Measurements from ENCODE around the gene DAAM1.
A peak's percentile ranks its signal among the peaks of the same experiment; 100 is the strongest.

DAAM1 gene

DNA sequence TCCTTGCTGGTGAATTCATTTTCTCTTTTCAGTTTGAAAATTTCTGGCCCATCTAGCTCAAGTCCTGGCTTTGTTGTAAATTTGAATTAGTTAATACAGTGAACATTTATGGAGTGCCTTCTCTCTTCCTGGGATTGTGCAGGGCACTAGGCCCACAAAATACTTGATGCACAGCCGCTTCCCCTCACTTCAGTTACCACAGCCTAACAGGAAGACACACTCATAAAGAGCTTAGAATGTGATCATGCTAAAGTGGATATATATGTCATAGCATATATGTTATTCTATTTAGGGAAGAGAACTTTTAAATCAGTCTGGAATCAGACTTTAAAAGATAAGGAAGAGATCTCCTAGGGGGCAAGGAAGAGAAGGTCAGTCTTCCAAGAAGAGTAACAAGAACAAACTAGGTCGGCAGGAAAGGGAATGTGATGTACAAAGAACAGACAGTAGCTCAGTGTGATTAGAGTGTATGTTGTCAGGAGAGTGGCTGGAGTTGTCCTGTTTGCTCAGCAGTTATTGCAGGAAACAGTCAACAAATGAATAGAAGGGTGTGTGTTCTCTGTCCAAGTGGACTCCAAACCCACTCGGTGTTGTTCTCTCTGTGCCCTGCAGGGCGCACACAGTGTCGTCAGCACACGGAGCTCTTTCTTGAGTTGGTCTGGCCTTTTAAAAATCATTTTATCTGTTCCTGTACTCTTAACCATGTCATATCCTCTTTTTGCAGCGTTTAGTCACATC is 74.4 kb downstream of the DAAM1 start:
- no peak for DNase-seq

DNA sequence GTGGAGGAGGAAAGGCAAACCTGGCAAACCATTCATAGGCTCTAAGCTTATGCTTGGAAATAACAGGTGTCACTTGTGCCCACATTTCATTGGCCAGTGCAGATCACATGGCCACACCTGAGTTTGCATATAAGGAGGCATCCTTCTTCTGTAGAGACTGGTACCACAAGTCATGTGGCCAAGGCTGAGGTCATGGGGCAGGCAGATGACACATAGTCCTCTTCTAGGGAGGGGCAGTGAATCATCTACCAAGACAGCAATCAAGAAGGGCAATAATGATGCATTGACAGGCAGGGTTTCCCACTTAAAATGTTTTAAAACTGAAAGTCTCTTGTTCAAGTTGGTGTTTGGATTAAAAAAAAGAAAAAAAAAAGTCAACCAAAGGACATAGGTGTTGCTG is 77.3 kb downstream of the DAAM1 start:
- DNase-seq: peak; percentile 80

DNA sequence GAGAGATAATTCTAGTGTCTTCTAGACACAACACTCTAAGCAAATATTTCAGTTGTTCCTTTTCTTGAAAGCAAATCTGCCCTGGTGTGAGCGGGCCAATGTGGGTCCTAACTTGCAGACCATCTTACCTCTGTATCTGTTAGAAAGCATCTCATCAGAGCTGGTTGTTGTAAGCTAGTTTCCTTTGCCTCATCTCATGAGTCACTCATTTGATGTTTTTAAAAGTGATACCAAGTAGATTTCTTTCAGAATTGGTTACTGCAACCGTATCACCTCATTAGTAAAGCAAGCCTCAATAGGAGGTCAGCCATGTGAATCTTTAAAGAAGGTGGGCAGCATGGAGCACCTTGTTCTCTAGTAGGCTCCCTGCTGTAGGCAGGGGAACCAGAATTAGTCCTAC is 78.6 kb downstream of the DAAM1 start:
- DNase-seq: peak; percentile 15

GRCh38 chr14:59268011-59268410 is 79.5 kb downstream of the DAAM1 start:
- no peak for DNase-seq

GRCh38 chr14:59268858-59269257 is 80.4 kb downstream of the DAAM1 start:
- DNase-seq: no peak

GRCh38 chr14:59269466-59269865 is 81.0 kb downstream of the DAAM1 start:
- DNase-seq: no peak

DNA sequence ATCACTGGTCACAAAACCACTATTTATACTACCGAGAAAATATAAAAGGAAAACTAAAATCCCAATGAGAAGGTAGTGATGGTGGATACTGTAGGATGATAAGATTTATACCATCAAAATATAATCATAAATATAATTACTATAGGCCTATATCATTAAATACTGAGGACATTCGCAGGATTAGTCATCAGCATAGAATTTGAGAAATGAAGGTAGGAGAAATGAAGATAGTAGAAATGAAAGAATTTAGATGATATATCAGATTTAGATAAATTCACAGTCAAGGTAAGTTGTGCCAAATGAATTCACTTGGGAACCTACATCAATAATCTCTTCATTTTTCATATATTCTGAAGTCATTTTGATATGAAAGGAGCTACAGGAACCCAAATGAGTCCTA is 82.8 kb downstream of the DAAM1 start:
- DNase-seq: no peak

DNA sequence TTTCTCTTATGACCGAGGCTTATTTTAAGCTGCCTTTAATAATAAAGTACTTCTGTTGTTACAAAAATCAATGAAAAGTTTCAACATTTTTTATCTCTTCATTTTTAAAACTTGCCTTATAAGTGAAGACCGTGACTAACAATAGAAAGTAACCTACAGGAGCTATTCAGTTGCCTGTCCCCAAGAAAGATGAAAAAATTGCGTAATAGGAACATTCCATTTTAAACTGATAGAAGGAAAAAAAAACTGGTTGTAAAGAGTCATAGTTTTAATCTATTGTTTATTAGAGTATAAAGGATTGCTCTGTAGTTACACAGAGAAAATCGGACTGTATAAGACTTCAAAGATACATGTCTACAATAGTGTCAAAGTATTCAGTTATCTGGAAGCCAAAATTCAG is 83.3 kb downstream of the DAAM1 start:
- DNase-seq: no peak

DNA sequence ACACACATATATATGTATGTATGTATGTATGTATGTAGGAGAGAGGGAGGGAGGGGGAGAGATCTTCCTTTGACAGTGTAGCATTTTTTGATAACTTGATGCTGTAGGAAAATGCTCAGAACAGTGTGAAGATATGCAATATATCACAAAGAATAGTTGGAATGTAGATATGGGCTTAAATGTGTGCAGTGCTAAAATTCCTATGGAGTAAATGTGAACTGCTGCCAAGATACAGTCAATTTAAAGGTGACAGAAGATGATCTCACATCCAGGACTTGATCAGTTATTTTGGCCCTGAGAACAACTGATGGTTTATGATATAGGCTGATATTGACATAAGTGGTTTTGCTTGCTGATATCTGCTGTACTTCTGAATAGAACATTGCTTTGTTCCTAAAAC is 84.2 kb downstream of the DAAM1 start:
- DNase-seq: no peak

- DNase-seq: no peak
Measured at GRCh38 chr14:59273737-59274136, 85.3 kb downstream of the DAAM1 start.

DNA sequence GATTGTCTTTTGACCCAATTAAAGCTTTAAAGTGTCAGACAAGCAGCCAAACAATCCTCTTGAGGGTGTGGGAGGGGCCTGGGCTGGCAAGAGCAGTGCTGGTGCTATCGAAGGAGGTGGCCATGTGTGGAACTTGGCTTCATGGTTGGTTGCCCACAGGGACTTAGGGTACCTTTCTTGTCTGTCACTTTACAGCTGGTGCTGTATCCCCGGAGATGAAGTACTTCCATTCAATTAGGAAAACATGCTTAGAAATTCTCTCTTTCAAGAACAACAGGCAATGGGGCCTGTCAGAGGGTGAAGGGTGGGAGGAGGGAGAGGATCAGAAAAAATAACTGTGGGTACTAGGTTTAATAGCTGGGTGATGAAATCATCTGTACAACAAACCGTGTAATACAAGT is 86.5 kb downstream of the DAAM1 start:
- no peak for DNase-seq

- peak; percentile 93 for DNase-seq
Measured at GRCh38 chr14:59275668-59276067, 87.2 kb downstream of the DAAM1 start.

DNA sequence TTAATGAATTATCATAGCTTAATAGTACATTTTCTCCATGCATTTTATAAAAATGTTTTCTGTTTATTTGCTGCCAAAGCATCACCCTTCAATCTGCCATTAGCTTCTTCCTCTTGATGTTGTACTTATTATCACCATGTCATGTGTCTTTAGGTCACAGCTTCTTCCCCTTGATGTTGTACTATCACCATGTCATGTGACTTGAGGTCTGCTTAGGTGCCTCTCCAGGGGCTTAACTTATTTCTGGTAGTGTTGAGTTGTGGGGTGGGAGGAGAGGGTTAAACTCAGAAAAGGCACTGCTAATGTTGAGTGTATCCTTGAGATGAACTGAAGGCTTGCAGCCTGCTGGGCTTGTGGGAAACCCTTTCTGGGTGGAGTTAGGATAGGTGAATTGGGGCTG is 87.8 kb downstream of the DAAM1 start:
- no peak for DNase-seq

DNA sequence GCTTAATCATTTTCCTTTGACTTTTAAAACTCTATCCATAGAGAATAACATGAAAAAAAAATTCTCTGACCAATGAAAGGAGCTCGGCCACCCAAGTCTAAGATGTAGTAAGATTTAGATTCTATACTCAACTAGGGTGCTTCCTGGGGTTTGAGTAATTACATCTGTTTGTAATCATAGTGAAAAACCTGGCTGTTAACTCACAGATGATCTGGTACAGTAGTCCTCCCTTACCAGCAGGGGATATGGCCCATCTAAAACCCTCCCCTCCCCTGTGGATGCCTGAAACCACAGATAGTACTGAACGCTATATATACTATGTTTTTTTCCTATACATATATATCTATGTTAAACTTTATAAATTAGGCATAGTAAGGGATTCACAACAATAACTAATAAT is 89.2 kb downstream of the DAAM1 start:
- DNase-seq: no peak

DNA sequence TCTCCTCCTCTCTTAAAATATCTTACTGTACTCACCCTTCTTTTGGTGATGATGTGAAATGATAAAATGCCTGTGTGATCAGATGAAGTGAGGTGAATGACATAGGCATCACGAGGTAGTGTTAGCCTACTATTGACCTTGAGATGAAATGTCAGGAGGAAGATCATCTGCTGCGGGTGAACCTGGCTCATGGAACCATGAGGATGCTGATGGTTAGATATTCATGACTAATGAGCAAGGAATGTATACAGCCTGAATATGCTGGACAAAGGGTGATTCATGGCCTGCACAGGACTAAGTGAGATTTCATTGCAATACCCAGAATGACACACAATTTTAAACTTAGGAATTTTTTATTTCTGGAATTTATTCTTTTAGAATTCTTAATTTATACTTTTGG is 89.6 kb downstream of the DAAM1 start:
- no peak for DNase-seq

- DNase-seq: no peak
Measured at GRCh38 chr14:59280961-59281360, 92.5 kb downstream of the DAAM1 start.

DNA sequence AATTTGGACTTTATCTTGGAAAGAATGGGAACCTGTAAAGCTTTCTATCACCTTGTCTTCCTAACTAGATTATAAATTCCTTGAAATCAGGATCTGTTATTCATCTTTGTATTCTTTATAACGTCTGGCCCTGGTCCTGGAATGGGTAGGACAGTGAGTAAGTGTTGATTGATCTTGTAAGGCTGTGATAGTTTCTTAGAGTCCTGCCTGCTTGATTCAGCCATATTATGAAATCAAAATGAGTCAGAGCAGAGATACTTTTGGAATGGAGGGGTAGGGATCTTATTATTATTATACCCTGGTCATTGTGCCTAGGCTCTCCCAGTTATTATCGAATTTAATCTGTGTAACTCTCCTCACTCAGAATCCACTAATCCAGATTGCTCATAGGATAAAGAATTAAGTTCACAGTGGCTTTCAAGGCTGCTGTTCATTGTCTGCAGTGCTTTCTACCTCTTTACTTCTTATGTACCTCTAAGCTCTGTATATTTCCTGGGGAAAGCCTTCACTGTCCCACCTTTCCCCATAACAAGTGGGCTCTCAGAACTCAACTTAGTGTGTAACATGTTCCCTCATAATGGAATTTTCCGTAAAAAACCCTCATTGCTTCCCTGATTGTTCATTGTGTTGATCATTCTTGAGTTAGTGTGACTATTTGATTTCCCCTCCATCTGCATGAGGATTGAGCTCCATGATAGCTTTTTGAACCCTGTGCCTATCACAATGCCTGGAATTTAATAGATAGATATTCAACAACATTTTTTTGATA is 93.3 kb downstream of the DAAM1 start:
- DNase-seq: peak; percentile 40

DNA sequence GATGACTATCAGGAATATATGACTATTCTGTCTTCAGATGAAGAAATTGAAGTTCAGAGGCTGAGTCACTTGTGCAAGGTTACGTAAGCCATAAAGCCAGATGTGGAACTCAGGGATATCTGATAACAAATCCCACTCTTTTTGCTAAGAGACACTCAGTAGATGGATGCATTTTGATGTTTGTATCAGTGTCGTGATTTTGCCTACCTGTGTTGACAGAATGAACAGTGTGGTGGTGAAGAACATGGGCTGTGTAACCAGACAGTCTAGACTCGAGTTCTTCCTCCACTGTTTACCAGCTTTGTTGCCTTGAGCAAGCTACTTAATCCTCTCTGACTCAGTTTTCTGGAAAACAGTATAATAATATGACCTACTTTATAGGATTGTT is 93.9 kb downstream of the DAAM1 start:
- DNase-seq: peak; percentile 62

DNA sequence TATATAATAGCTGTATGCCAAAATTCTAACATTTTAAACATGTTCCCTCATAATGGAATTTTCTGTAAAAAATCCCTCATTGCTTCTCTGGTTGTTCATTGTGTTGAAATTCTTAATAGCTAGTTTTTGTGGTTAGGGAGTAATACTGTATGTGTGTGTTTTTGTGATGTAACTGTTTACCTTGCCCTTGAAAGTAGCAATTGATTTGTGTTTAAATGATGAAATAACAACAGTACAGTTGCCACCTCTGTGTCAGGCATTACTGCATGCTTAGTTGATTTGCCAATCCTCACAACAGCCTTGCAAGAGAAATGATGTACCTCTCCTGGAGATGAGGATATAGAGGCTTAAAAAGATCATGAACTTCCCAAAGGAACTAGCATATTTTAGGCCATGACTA is 94.9 kb downstream of the DAAM1 start:
- DNase-seq: peak; percentile 36

- DNase-seq: peak; percentile 12
Measured at GRCh38 chr14:59284059-59284458, 95.6 kb downstream of the DAAM1 start.

GRCh38 chr14:59292028-59292427 is 103.6 kb downstream of the DAAM1 start:
- DNase-seq: no peak

GRCh38 chr14:59292921-59293534 is 104.6 kb downstream of the DAAM1 start:
- DNase-seq: no peak

GRCh38 chr14:59293935-59294661 is 105.6 kb downstream of the DAAM1 start:
- DNase-seq: no peak

- DNase-seq: no peak
Measured at GRCh38 chr14:59294662-59294992, 106.2 kb downstream of the DAAM1 start.

Measured in inflammatory macrophage treated with lipopolysaccharide for 4 hours (primary cell).